ENCODE data around the gene CNDP2.

CNDP2 gene

DNA sequence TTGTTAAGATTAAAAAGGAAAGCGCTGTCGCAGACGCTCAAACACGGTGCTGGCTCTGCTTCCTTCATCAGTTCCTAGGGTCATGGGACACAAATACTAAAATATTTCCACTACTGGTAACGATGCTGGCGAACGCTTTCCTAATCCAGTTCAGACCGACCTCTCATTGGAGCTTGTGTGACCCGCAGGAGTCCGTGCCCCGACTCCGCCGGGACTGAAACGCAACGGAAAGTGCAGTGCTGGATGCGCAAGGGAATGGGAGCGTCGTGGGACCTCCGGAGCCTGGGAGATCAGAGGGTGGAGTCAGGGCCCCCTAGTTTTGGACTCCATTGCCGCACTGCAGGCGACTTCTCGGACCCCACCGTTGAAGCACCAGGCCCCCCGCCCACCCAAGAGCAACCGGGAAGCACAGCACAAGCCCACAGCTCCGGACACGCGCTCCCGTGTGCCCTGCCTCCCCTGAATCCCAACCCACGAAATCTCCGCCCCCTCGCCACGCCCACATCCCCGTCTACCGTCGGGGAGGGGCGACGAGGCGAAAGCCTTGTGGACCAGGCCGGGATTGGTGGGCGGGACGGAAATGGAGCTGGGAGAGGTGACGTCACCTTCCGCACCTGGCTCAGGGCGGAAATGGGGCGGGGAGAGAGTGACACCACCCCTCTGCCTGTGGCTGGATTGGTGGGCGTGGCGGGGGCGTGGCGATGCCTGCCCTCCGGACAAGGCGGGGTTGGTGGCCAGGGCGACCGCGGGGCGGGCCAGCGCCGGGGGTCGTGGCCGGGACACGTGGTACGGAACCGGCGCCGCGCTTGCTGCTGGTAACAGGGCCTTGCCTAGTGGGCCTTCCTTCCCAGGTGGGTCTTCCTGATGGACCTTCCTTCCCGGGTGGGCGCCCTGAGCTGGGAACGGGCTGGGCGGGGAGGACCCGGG lies at the start of gene CNDP2:
CNDP2 (plus strand) TSS at position 783 of the 927 bp plus-strand sequence. CDS start 3,611 bp downstream, outside the sequence.
- peak; percentile 100 for DNase-seq (ENCODE audit: low spot score)

DNA sequence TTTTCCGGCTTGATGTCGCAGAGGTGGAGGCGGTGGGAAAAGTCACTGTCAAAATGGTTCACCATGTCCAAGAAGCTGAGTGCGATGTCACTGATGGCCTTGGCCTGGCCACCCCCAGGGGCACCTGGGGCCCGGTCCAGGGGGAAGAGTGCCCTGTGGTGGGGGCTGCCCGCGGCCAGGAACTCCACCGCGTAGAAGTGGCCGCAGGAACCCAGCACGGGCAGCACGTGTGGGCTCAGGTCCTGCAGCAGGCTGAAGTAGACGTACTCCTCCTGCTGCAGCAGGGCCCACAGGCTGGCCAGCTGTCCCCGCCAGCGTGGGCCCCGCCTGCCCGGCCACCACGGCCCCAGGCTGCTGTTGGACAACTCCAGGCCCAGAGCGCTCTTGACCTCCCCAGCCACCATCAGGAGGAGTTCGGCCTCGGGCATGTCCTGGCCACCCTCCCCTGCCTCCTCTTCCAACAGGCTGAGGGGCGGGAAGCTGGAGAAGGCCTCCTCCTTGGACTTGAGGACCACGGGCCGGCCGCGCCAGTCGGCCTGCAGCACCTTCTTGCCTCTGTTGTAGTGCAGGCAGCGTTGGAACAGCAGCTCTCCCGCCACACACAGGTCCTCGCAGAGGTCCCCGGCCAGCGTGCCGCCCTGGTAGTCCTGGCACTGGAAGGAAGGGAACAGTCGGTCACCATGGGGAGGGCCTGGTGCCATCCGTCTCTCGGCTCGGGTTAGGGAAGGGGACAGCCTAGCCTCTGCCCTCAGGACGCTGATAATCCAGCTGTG lies 49.3 kb upstream of the CNDP2 start:
- no peak for DNase-seq (ENCODE audit: low spot score)

DNA sequence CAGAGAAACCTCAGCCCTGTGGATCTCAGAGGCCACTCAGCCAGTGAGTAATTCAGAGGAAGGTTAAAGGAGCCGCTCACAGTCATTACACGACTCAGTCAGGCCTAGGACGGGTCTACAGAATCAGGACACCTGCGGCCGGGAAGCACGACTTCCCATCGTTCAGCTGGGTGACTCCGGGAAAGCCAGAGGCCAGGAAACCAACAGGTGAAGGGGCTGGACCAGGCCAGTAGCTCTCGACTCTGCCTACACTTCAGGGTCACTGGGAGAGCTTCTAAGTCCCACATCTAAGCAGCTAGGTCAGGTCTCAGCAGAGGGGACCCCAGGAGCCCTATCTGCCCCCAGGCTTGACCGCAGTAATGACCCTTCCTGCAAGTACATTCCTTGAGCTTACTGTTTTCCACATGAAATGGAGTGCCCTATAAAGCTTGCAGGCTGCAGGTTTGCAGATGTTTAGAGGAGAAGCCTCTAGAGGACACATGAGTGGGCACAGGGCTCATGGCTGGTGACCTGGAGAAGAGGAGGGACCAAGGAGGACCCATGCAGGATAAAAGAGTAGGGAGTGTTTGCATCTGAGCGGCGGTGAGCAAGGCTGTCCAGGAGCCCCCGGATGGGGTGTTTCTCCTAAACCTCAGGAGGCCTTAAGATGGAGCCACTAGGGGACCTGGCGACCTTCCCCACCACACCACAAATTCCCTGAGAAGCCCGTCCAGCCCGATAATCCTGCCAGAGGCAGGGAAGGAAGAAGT lies 48.6 kb upstream of the CNDP2 start:
- DNase-seq (ENCODE audit: low spot score) = no peak

DNA sequence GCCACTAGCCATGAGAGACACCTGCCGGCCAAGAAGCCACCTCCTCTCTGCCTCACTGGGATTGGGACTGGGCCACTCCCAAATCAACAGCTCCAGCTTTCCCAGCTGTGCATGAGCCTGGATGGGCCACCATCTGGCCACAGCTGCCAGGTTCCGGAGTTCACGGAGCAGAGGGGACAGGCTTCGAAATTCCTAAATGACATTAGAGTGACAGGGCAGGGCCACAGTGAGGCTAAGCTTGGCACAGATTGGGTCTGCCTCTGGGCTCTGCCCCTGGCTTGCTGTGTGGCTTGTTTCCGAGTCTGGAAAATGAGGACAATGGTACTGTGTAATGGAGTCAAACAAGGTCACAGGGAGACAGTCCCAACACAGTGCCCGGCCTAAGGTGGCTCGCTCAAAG lies 45.5 kb upstream of the CNDP2 start:
- no peak for DNase-seq (ENCODE audit: low spot score)

DNA sequence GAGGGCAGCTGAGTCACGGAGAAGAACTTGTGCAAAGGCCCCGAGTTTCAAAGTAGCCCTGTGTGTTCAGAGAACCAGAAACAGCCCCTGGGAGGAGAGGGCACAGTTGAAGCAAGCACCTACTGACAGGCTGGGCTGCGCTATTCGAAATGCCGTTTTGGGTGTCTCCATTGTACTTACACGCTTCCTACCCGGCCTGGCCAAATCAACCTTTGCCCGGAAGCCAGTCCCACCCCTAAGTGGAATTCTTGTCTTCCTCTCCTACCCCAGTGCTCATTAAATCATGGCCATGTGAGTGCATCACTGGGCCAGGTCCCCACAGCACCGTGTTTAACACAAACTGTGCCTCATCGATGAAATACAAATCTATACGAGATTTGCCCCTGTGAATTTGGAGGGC lies 45.0 kb upstream of the CNDP2 start:
- DNase-seq (ENCODE audit: low spot score) = no peak

DNA sequence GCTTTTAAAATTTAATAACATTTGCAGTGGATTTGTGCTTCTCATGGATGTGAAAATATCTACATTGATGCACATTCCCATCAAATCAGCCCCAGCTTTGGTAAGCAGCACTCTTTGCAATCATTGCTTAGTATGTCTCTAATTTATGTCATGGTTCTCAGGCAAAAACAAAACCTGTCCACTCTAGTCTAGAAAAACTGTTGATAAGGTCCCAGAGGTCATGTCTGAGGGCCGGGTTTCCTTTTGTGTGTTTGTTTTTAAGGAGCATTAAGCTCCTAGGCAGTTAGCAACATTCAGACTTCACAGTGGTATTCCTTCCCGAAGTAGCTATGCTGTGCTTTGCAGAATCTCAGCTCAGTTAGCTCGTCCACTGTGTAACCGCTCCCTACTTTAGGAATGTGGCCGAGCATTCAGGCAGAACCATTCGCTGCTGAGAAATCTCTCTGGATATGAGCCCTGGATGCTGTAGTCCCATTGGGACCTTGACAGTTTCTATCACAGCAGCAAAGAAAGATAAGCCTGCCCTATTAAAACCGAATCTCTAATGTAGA lies 43.1 kb upstream of the CNDP2 start:
- DNase-seq (ENCODE audit: low spot score) = no peak

DNA sequence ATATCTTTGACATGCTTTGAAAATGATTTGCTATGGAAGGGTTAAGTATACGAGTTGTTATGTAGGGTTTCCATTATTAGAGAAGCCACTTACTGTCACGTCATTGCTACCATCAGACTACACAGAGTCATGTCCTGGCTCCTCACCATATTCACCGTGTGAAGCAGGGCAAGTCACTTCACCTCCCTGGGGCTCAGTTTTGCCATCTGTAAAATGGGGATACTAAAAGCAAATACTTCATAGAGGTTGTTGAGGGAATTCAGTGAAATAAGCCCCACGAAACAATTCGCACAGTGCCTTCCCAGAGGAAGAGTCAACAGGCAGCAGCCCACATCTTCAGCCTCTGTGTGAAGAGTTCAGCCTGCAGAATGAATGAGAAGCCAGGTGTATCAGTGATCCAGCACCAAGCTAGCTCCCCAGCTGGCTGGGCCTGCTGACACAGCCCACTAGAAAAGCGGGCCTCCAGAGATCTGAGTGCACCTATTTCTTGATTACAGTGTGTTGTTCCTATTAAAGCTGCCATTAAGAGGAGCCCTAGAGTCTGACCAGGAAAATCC lies 42.4 kb upstream of the CNDP2 start:
- DNase-seq (ENCODE audit: low spot score) = no peak

DNA sequence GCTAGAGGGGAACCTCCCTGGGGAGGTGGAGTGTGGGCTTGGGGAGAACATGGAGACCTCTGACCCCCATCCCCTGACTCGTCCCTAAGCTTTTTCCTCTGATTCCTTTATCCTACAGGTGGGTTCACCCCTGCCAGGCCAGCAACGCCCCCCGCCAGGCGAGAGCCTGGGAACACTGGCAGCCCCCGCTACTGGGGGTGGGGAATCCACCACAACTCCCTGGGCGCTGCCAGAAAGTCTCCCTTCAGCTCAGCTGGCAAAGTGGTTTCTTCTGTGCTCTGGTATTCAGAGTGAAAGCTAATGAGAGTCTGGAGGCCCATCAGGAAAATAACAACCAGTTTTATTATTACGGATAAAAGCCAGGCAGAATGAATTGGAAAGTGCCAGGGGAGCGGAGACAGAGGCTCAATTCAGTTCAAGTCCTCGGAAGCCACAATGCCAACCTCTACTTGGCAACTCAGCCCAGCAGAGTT lies 41.8 kb upstream of the CNDP2 start:
- no peak for DNase-seq (ENCODE audit: low spot score)

DNA sequence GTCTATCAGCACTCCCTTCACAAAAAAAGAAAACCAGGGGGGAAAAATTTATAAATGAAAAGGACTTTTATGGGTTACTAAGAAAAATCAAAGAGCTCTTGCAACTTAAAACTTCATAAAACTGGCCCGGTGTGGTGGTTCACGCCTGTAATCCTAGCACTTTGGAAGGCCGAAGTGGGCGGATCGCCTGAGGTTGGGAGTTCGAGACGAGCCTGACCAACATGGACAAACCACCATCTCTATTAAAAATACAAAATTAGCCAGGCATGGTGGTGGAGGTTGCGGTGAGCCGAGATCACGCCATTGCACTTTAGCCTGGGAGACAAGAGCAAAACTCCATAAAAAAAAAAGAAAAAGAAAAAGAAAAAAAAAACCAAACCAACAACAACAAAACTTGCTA lies 40.8 kb upstream of the CNDP2 start:
- no peak for DNase-seq (ENCODE audit: low spot score)

DNA sequence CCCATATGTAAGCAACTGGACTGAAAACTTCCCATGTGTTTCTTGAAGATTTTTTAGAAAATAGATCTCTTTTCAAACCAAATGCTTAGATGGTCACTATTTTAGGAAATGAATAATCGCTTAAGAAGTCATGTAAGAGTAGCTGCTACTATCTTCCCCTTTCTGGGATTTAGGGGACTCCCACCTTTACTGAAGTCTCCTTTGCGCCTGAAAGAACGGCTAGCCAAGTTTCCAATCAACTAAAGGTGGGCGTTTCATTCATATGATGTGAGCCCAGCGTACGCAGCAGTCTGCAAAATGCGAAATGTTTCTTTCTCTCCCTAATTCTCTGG lies 40.2 kb upstream of the CNDP2 start:
- DNase-seq (ENCODE audit: low spot score) = no peak

DNA sequence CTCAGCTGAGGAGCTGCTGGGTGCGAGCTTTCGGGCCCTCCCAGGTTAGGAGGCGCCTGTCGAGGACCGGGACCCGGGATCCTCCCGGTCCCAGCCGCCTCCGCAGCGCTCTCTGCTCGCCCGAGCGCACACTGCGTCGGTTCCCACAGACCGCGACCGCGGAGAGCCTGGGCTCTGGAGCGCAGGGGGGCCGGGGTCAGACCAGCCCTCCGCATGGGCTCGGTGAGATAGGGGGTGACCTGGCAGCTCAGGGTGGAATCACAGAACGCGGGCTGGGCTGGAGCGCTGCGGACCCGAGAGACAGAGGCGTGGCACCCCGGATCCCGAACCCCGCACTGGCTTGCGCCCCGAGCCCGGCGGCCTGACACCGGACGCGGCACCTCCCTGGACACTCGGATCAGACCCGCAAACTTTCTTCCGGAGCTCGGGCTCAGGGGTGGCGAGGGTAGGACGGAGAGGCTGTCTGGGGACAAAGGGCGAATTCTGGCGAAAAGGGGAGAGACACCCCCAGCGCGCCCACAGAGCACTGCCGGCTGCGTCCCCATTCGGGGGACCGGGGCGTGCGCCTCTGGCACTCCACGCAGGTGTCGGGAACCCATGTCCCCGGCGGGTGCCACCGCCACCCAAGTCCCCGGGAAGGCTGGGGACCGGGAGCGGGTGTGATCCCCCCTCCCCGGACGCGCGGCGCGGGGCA lies 39.7 kb upstream of the CNDP2 start:
- DNase-seq (ENCODE audit: low spot score) = no peak

DNA sequence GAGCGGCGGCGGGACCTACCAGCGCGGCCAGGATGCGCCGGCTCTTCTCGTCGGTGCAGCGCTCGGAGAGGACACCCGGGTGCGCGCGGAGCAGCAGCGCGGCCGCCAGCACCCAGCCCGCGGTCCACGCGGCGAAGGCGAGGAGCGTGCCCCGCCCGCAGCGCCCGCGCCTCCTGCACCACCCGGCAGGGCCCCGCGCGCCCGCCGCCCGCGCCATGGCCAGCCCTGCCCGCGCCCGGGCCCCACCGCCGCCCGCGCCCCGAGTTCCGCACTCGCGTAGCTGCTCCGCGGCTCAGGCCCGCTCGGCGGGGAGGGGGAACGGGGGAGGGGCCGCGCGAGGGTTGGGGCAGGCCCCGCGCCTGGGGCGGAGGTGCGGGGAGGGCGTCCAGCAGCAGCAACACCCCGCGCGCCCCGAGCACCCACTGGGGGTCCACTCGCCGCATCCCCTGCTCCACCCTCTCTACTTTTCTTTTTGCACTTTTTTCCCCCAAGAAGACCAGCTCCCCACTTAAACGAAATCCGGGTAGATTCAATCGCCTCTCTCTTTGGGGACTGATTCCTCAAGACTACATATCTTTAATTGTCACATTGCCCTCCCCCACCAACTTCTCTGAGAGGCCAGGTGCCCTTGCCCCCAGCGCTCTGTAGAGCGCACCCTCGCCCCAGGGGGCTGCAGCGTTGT lies 39.0 kb upstream of the CNDP2 start, which contains the start of gene DIPK1C:
DIPK1C (minus strand) TSS at position 266 of the 682 bp plus-strand sequence; CDS start at position 217, 49 bp downstream.
- DNase-seq (ENCODE audit: low spot score) = no peak

DNA sequence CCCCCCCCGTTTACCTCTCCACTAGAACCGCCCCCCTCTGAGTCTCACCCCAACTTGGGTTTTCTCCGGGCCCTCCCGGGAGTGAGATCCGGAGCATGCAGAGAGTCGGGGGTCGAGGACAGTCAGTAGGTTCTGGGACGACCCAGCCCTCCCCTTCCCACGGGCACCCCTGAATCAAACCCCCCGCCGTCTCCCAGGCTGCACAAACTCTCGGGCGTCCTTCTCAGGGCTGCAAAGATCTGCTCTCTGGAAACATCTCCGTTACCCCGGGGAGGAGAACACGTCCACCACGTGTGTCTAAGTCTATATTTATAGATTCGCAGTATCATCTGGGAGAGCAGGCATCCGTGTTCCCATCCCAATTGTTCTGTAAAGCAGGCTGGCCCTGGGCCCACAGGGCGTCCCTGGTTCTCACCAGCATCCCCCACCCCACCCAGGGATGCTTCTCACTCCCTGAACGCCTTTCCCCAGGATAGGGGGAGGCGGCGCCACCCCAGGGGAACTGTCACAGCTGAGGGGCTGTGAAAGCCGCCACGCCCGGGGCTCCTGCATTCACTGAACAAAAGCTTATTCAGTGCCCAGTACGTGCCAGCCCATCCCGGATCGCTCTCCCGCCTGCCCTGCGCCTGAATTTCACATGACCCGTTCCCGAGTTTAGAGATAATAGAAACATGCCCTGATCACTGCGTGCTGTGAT lies 38.3 kb upstream of the CNDP2 start:
- no peak for DNase-seq (ENCODE audit: low spot score)

DNA sequence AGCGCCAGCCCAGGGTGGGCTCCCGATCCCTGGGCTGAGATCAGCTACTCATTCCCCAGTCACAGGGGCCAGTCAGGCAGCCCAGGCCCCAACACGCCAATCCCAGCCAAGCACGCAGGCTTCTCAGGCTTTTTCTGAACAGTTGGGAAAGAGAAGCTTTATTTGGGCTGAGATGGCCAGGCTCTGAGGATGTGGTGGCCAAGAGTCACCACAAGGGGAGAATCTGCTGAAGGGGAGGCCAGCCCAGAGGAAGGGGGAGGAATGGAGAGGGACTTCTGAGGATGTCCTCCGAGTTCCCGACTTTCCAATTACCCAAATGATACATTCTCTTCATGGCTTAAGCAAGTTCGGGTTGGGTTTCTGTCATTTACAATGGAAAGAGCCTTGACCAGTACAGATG lies 36.3 kb upstream of the CNDP2 start:
- no peak for DNase-seq (ENCODE audit: low spot score)

DNA sequence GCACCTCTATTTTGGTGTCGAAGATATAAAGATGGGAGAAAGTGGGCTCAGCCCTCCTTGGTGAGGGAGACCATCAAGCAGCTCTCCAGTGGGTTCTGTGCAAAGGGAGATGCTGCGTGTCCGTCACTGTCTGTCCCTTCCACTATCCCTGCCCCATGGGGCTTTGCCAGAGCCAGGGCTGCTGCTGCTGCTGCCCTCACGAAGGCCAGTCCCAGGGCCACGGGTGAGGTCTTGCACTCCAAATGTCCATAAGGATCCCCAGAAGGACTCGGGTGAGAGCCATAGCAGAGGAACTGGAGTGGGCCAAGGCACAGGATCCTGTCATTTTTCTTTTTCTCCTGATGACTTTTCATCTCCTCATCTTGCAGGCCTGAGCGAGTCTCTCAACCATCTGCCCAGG lies 35.3 kb upstream of the CNDP2 start:
- no peak for DNase-seq (ENCODE audit: low spot score)

DNA sequence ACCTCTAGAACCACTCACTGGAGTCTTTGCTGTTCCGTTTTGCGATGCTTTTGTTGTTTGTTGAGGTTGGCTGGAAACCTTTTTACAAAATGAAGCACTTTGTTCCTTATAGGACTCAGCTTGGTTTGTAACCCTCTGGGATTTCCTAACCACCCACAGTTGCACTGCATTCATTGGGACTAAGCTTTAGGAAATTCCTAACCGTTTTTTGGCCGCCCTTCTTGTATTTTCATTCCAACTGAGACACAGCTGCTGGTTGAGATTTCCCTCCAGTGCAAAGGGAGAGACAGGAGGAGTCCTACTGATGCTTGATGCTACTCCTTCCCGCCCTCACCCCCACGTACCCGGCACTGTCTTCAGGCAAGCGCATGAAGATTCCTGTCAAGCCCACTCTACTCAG lies 32.9 kb upstream of the CNDP2 start:
- DNase-seq (ENCODE audit: low spot score) = no peak

DNA sequence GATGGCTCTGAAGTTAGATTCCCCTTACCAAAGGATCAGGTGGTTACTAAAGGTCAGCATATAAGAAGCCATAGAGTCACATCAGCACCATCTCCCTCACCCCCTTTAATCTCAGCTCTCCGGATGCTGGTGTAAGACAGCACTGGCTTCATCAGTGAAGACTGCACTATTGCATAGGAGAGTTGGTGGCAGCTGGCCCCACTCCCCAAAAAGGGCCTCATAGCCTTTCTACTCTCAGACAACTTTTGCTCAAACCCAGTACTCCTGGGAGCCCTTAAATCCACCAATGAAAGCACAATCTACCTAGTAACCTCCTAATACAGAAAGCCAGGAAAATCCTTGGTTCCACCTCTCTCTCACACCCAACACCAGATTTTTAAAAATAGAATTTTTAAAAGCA lies 32.2 kb upstream of the CNDP2 start:
- DNase-seq (ENCODE audit: low spot score) = no peak

DNA sequence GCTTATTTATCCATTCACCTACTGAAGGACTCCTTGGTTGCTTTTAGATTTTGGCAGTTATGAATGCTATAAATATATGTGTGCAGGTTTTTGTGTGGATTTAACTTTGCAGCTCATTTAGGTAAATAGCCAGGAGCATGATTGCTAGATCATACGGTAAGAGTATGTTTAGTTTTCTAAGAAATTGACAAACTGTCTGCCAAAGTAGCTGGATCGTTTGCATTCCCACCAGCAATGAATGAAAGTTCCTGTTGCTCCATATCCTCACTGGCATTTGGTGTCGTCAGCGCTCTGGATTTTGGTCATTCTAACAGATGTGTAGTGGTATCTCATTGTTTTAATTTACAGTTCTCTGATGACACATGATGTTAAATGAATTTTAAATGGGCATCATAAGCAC lies 30.4 kb upstream of the CNDP2 start:
- no peak for DNase-seq (ENCODE audit: low spot score)

DNA sequence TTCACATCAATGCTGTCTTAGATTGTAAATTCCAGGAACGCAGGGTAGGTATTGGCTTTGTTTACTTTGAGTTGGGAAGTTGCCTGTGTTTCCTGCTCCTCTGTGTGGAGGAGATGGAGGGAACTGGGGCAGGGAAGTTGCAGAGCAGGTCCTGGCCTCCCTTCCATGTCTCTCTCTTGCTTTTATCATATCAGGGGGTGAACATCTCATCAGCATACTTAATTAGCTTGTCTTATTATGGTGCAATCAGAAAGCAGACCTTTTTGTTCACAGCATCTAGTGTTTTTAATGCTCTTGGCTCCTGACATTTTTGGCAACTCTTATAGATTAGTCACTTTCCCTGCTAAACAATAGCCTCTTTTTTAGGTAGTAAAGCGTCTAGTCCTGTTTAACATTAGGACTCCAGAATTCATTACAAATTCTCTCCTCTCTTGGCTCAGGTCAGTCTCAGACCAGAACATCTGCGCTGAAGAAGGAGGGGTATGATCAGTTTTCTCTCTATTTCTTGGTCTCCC lies 27.6 kb upstream of the CNDP2 start:
- DNase-seq (ENCODE audit: low spot score) = no peak

DNA sequence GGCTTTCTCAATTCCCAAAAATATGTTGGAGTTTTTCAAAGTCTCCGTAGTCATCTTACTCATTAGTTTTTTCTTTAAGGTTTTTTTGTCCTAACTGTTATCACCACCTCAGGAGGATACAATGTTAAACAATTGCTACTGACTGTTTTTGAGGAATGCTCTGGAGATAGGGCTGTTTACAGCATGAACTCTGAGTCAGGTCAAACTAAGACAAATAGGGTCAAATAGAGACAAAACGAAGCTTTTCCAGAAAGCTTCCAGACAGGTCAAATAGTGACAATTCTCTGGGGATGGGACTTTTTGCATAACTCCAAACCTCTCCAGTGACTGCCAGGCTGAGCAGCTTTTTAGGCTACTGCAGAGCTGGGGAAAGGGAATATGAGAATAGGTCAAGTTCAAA lies 23.9 kb upstream of the CNDP2 start:
- DNase-seq (ENCODE audit: low spot score) = no peak

Measured in activated CD4-positive, alpha-beta T cell treated with anti-CD3 and anti-CD28 coated beads, Interleukin-2, Interleukin-4, amounts not matched to agents 100 ng/mL and 50 ng/mL, durations not matched to agents 16 hours and 8 hours (primary cell).